Measurements from ENCODE around the gene CAV2.
A peak's percentile ranks its signal among the peaks of the same experiment; 100 is the strongest.

CAV2 gene

DNA sequence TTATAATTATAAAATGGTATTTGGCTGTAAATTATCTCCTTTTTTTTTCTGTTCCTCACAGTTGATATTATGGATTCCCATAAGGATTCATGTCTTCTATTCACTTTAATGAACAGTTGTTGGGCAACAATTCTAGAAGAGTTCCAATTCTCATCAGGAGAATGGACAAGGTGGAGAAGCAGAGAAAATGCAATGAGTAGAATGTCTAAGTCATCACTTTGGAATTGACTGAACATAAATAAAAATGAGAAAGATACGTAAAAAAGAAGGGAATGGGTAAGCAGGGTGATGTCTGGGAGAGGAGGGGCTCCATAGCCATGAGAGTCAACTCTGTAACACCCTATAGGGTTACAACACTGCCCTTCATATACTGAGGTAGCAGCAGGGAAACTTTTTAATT lies 1.8 kb upstream of the CAV2 start:
- peaks cover 2% of the 10 kb centered on the region for H3K79me1 ChIP-seq (ENCODE audit: low read depth, low read length)
- H3K18ac ChIP-seq (ENCODE audit: low read length): no peak overlapping the region
- H3K4ac ChIP-seq (ENCODE audit: low read length): no peak overlapping the region
- H2BK12ac ChIP-seq (ENCODE audit: low read length): no peak overlapping the region
- no peak overlapping the region for H2BK120ac ChIP-seq (ENCODE audit: low read depth, low read length)
- no peak overlapping the region for H3K4me2 ChIP-seq (ENCODE audit: insufficient read depth, low read length, poor library complexity, severe bottlenecking)
- H2AK5ac ChIP-seq (ENCODE audit: low read depth, low read length): no peak overlapping the region
- no CpG with 5 or more reads among the region's 1 CpG for WGBS, 2 donors (ENCODE audit: extremely low coverage in 2 of 2, insufficient read length in 2 of 2, insufficient replicate concordance in 1 of 2)
- no peak overlapping the region for H3K27ac ChIP-seq (replicated peaks; ENCODE audit: low read length)
- H2AFZ ChIP-seq (ENCODE audit: low read length): no peak overlapping the region
- H3K9me3 ChIP-seq (replicated peaks in 1 of 2; ENCODE audit: control insufficient read depth in 2 of 2, insufficient read depth in 1 of 2, low read depth in 1 of 2, low read length in 2 of 2): no peaks in the 10 kb centered on the region
- H3K9ac ChIP-seq (ENCODE audit: low read depth, low read length, poor library complexity): no peak overlapping the region
- no peak overlapping the region for H3K14ac ChIP-seq (ENCODE audit: low read length)
- no peak for DNase-seq (ENCODE audit: low spot score)
- no peak overlapping the region for H2BK5ac ChIP-seq (ENCODE audit: low read length)
- no peak overlapping the region for H3K4me3 ChIP-seq (ENCODE audit: low read length in 2 of 2)
- H3K4me1 ChIP-seq (ENCODE audit: control insufficient read depth in 2 of 2, insufficient read depth in 1 of 2, low read depth in 1 of 2, low read length in 2 of 2): peaks cover 2 to 9% of the 10 kb centered on the region in 2 donors
- no peak overlapping the region for H4K8ac ChIP-seq (ENCODE audit: low read depth, low read length)
- H3K23ac ChIP-seq (ENCODE audit: low read depth, low read length, poor library complexity): no peak overlapping the region
- no peaks in the 10 kb centered on the region for H3K36me3 ChIP-seq (replicated peaks in 1 of 2; ENCODE audit: control insufficient read depth in 2 of 2, insufficient read depth in 2 of 2, low read length in 2 of 2)
- H4K91ac ChIP-seq (ENCODE audit: low read depth, low read length, poor library complexity): no peak overlapping the region
- H2BK15ac ChIP-seq (ENCODE audit: low read length): no peak overlapping the region
- H3K27me3 ChIP-seq (ENCODE audit: control insufficient read depth in 3 of 3, insufficient read depth in 3 of 3, low read depth in 1 of 3, low read length in 3 of 3): peaks cover 0 to 22% (median 21%) of the 10 kb centered on the region in 3 experiments

GRCh38 chr7:116500078-116500853 lies 728 bp downstream of the CAV2 start:
- DNase-seq (ENCODE audit: low spot score): no peak
- WGBS, 2 donors (ENCODE audit: extremely low coverage in 2 of 2, insufficient read length in 2 of 2, insufficient replicate concordance in 1 of 2): no CpG with 5 or more reads among the region's 36 CpGs

DNA sequence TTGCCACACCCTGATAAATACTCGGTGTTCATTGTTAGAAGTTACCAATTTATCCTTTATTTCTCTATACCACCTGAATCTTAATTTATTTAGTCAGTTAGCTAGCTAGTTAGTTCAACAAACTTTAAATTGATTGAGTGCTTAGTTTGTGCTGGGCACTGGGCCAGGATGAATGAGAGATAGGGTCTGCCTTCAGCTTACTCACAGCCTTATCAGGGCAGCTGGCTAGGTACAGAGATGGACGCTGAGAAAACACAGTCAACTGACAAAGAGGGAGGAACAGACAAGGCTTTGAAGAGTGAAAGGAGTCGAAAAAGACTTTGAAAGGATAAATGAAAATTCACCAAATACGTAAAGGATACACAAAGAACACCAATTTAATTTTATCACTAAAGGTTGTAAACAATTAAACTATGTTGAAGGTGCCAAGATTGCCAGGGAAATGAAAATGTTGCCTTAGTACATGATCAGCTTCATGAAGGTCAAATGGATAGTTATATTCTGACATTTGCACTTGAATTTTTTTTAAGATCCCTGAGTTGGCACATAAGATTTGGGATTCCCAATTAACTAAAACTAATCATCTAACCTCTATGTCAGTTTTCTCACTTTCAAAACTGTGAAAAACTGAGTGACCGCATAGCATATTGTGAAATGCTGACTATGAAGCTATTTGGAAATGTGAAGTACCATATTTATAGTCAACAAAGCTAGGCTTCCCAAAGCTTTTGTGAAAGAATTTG lies 2.1 kb downstream of the CAV2 start:
- peak overlapping the region; percentile 37 for H3K9ac ChIP-seq (ENCODE audit: low read depth, low read length, poor library complexity)
- H3K4me1 ChIP-seq (ENCODE audit: control insufficient read depth in 2 of 2, insufficient read depth in 1 of 2, low read depth in 1 of 2, low read length in 2 of 2): peaks cover 2 to 9% of the 10 kb centered on the region in 2 donors
- no peak overlapping the region for H3K4me2 ChIP-seq (ENCODE audit: insufficient read depth, low read length, poor library complexity, severe bottlenecking)
- H2BK15ac ChIP-seq (ENCODE audit: low read length): no peak overlapping the region
- no peak overlapping the region for H2AK5ac ChIP-seq (ENCODE audit: low read depth, low read length)
- H3K79me1 ChIP-seq (ENCODE audit: low read depth, low read length): peaks cover 2% of the 10 kb centered on the region
- peaks cover 0 to 22% (median 21%) of the 10 kb centered on the region in 3 experiments for H3K27me3 ChIP-seq (ENCODE audit: control insufficient read depth in 3 of 3, insufficient read depth in 3 of 3, low read depth in 1 of 3, low read length in 3 of 3)
- no peak overlapping the region for H3K18ac ChIP-seq (ENCODE audit: low read length)
- H3K23ac ChIP-seq (ENCODE audit: low read depth, low read length, poor library complexity): no peak overlapping the region
- no peak overlapping the region for H2AFZ ChIP-seq (ENCODE audit: low read length)
- no peak for DNase-seq (ENCODE audit: low spot score)
- no peak overlapping the region for H2BK120ac ChIP-seq (ENCODE audit: low read depth, low read length)
- no CpG with 5 or more reads among the region's 5 CpGs for WGBS, 2 donors (ENCODE audit: extremely low coverage in 2 of 2, insufficient read length in 2 of 2, insufficient replicate concordance in 1 of 2)
- H3K36me3 ChIP-seq (replicated peaks in 1 of 2; ENCODE audit: control insufficient read depth in 2 of 2, insufficient read depth in 2 of 2, low read length in 2 of 2): no peaks in the 10 kb centered on the region
- H3K27ac ChIP-seq (replicated peaks; ENCODE audit: low read length): no peak overlapping the region
- no peak overlapping the region for H2BK12ac ChIP-seq (ENCODE audit: low read length)
- H4K8ac ChIP-seq (ENCODE audit: low read depth, low read length): no peak overlapping the region
- no peak overlapping the region for H3K4ac ChIP-seq (ENCODE audit: low read length)
- H3K14ac ChIP-seq (ENCODE audit: low read length): no peak overlapping the region
- H2BK5ac ChIP-seq (ENCODE audit: low read length): no peak overlapping the region
- no peaks in the 10 kb centered on the region for H3K9me3 ChIP-seq (replicated peaks in 1 of 2; ENCODE audit: control insufficient read depth in 2 of 2, insufficient read depth in 1 of 2, low read depth in 1 of 2, low read length in 2 of 2)
- H3K4me3 ChIP-seq (ENCODE audit: low read length in 2 of 2): no peak overlapping the region
- no peak overlapping the region for H4K91ac ChIP-seq (ENCODE audit: low read depth, low read length, poor library complexity)

More at GRCh38 chr7:116500078-116500853, 728 bp downstream of the CAV2 start:
- Histone ChIP-seq H3K18ac (ENCODE audit: low read length) (peak overlapping the region; percentile 92), H2BK15ac (ENCODE audit: low read length) (peak overlapping the region; percentile 85), H3K79me1 (ENCODE audit: low read depth, low read length) (peaks cover 2% of the 10 kb centered on the region), H3K4me2 (ENCODE audit: insufficient read depth, low read length, poor library complexity, severe bottlenecking) (peak overlapping the region; percentile 87), H3K14ac (ENCODE audit: low read length) (peak overlapping the region; percentile 89), H2AFZ (ENCODE audit: low read length) (peak overlapping the region; percentile 94), H3K27ac (replicated peaks; ENCODE audit: low read length) (no peak overlapping the region), H3K23ac (ENCODE audit: low read depth, low read length, poor library complexity) (peak overlapping the region; percentile 83), H4K91ac (ENCODE audit: low read depth, low read length, poor library complexity) (no peak overlapping the region), H3K4me3 (ENCODE audit: low read length in 2 of 2) (peak overlapping the region; percentile 48 to 91), H2AK5ac (ENCODE audit: low read depth, low read length) (no peak overlapping the region), H3K4ac (ENCODE audit: low read length) (no peak overlapping the region), H2BK5ac (ENCODE audit: low read length) (no peak overlapping the region), H4K8ac (ENCODE audit: low read depth, low read length) (no peak overlapping the region), H3K27me3 (ENCODE audit: control insufficient read depth in 3 of 3, insufficient read depth in 3 of 3, low read depth in 1 of 3, low read length in 3 of 3) (peaks cover 0 to 22% (median 21%) of the 10 kb centered on the region in 3 experiments), H3K9ac (ENCODE audit: low read depth, low read length, poor library complexity) (peak overlapping the region; percentile 78), H2BK12ac (ENCODE audit: low read length) (no peak overlapping the region), H3K9me3 (replicated peaks in 1 of 2; ENCODE audit: control insufficient read depth in 2 of 2, insufficient read depth in 1 of 2, low read depth in 1 of 2, low read length in 2 of 2) (no peaks in the 10 kb centered on the region), H3K36me3 (replicated peaks in 1 of 2; ENCODE audit: control insufficient read depth in 2 of 2, insufficient read depth in 2 of 2, low read length in 2 of 2) (no peaks in the 10 kb centered on the region), H3K4me1 (ENCODE audit: control insufficient read depth in 2 of 2, insufficient read depth in 1 of 2, low read depth in 1 of 2, low read length in 2 of 2) (peaks cover 2 to 9% of the 10 kb centered on the region in 2 donors), H2BK120ac (ENCODE audit: low read depth, low read length) (peak overlapping the region; percentile 47)

Data from neuronal stem cell (in vitro differentiated cells).